Mesenchymal stem cell (in vitro differentiated cells and primary cell): ENCODE results near the gene HS6ST2.

Experiments used
- DNase-seq: peaks from one replicate; pipeline ENCODE4 v3.0.0-alpha.2; 2013
- H2AFZ ChIP-seq: one replicate; pipeline ENCODE4 v1.6.1; 2013; ENCODE audit warnings: low read depth, mild to moderate bottlenecking, control low read depth, inconsistent platforms, low read length, moderate library complexity
- H2AK5ac ChIP-seq: 2 replicates; pipeline ENCODE4 v1.6.1; 2013; ENCODE audit warnings: low read length, moderate library complexity, mild to moderate bottlenecking, inconsistent platforms; ENCODE audit not compliant: severe bottlenecking
- H2BK120ac ChIP-seq: one replicate; pipeline ENCODE4 v1.6.1; 2013; ENCODE audit warnings: low read depth, mild to moderate bottlenecking, inconsistent platforms, low read length, moderate library complexity
- H2BK12ac ChIP-seq, 2 experiments: one replicate each; pipeline ENCODE4 v1.6.1; 2013; ENCODE audit warnings: inconsistent platforms in 2 of 2, low read length in 2 of 2, mild to moderate bottlenecking in 2 of 2, moderate library complexity in 2 of 2, control low read depth in 1 of 2
- H2BK15ac ChIP-seq: one replicate; pipeline ENCODE4 v1.6.1; 2013; ENCODE audit warnings: mild to moderate bottlenecking, low read depth, inconsistent platforms; ENCODE audit not compliant: poor library complexity, severe bottlenecking
- H2BK5ac ChIP-seq: 2 replicates; pipeline ENCODE4 v1.6.1; 2013; ENCODE audit warnings: low read depth, mild to moderate bottlenecking, low read length, control low read depth, inconsistent platforms; ENCODE audit not compliant: poor library complexity, severe bottlenecking
- H3K14ac ChIP-seq, 2 experiments: one replicate each; pipeline ENCODE4 v1.6.1; 2013; ENCODE audit warnings: inconsistent platforms in 2 of 2, low read length in 2 of 2, control low read depth in 1 of 2, mild to moderate bottlenecking in 1 of 2, moderate library complexity in 1 of 2
- H3K18ac ChIP-seq, 2 experiments: one replicate each; pipeline ENCODE4 v1.6.1; 2013; ENCODE audit warnings: inconsistent platforms in 2 of 2, low read length in 2 of 2, control low read depth in 1 of 2, low read depth in 1 of 2, mild to moderate bottlenecking in 1 of 2
- H3K23ac ChIP-seq, 2 experiments: one replicate each; pipeline ENCODE4 v1.6.1; 2013; ENCODE audit warnings: inconsistent platforms in 2 of 2, low read length in 2 of 2, mild to moderate bottlenecking in 2 of 2, moderate library complexity in 2 of 2, control low read depth in 1 of 2
- H3K27ac ChIP-seq: 2 replicates; pipeline ENCODE4 v1.5.1; 2013; ENCODE audit warnings: mild to moderate bottlenecking, moderate library complexity, low read length, control low read depth, inconsistent platforms; ENCODE audit not compliant: poor library complexity, severe bottlenecking
- H3K27me3 ChIP-seq, 2 experiments: 2 replicates each; pipeline versions ENCODE4 v1.6.1 to v1.7.0; 2013; ENCODE audit warnings: low read length in 2 of 2, mild to moderate bottlenecking in 2 of 2, moderate library complexity in 2 of 2, control low read depth in 1 of 2, inconsistent platforms in 1 of 2; ENCODE audit not compliant: control insufficient read depth in 1 of 2, insufficient read depth in 1 of 2
- H3K36me3 ChIP-seq, 2 experiments: 2 replicates each; pipeline versions ENCODE4 v1.6.1 to v1.7.0; 2013; ENCODE audit warnings: low read length in 2 of 2, control low read depth in 1 of 2, inconsistent platforms in 1 of 2, low read depth in 1 of 2, mild to moderate bottlenecking in 1 of 2; ENCODE audit not compliant: insufficient read depth in 2 of 2, control insufficient read depth in 1 of 2
- H3K4ac ChIP-seq, 2 experiments: one replicate each; pipeline ENCODE4 v1.6.1; 2013; ENCODE audit warnings: inconsistent platforms in 2 of 2, low read length in 2 of 2, mild to moderate bottlenecking in 2 of 2, moderate library complexity in 2 of 2, control low read depth in 1 of 2, low read depth in 1 of 2
- H3K4me1 ChIP-seq: 2 replicates; pipeline ENCODE4 v1.6.1; 2013; ENCODE audit warnings: low read depth, low read length, control low read depth; ENCODE audit not compliant: control insufficient read depth, insufficient read depth
- H3K4me2 ChIP-seq: 2 replicates; pipeline ENCODE4 v1.6.1; 2013; ENCODE audit warnings: low read length, mild to moderate bottlenecking, inconsistent platforms; ENCODE audit not compliant: poor library complexity, severe bottlenecking
- H3K4me3 ChIP-seq, 2 experiments: 2 replicates each; pipeline versions ENCODE4 v1.5.1 to v1.7.0; 2013; ENCODE audit warnings: low read length in 2 of 2, mild to moderate bottlenecking in 2 of 2, control low read depth in 1 of 2, low read depth in 1 of 2; ENCODE audit not compliant: insufficient read depth in 1 of 2
- H3K79me1 ChIP-seq: replicated peaks from 2 replicates; pipeline ENCODE4 v1.6.1; 2013; ENCODE audit warnings: mild to moderate bottlenecking, control low read depth, low read length, inconsistent platforms; ENCODE audit not compliant: poor library complexity, severe bottlenecking
- H3K9ac ChIP-seq: 2 replicates; pipeline ENCODE4 v1.7.0; 2013; ENCODE audit warnings: mild to moderate bottlenecking, low read length, moderate library complexity
- H3K9me3 ChIP-seq: 2 replicates; pipeline ENCODE4 v1.7.0; 2013; ENCODE audit warnings: mild to moderate bottlenecking, low read length; ENCODE audit not compliant: control insufficient read depth
- H4K8ac ChIP-seq: one replicate; pipeline ENCODE4 v1.6.1; 2013; ENCODE audit warnings: inconsistent platforms, mild to moderate bottlenecking, low read length, moderate library complexity
- H4K91ac ChIP-seq: one replicate; pipeline ENCODE4 v1.6.1; 2013; ENCODE audit warnings: mild to moderate bottlenecking, low read length, inconsistent platforms
- WGBS: methylation state at CpG from one replicate; pipeline ENCODE4 v1.1.7; 2013; ENCODE audit warnings: mixed read lengths; 5-methylcytosine and 5-hydroxymethylcytosine counted together

Gene HS6ST2

GRCh38 chrX:132712350-132712749, 246.1 kb downstream of the HS6ST2 start:
- Histone ChIP-seq H3K18ac (no peak overlapping the region), H3K9me3 (no peaks in the 10 kb centered on the region), H3K27ac (no peak overlapping the region), H3K79me1 (no peaks in the 10 kb centered on the region), H2BK12ac (no peak overlapping the region), H3K4me1 (no peaks in the 10 kb centered on the region), H3K23ac (no peak overlapping the region), H4K8ac (no peak overlapping the region), H3K36me3 (no peaks in the 10 kb centered on the region), H2BK15ac (no peak overlapping the region), H2AK5ac (no peak overlapping the region), H3K4me2 (no peak overlapping the region), H3K4me3 (no peak overlapping the region), H3K27me3 (peaks cover 0 to 48% of the 10 kb centered on the region in 2 experiments), H3K9ac (no peak overlapping the region), H3K4ac (no peak overlapping the region), H4K91ac (no peak overlapping the region), H3K14ac (no peak overlapping the region), H2BK5ac (no peak overlapping the region), H2AFZ (no peak overlapping the region), H2BK120ac (no peak overlapping the region)
- DNase-seq = peak; percentile 32

GRCh38 chrX:132710656-132711155, 247.7 kb downstream of the HS6ST2 start:
- no peaks in the 10 kb centered on the region for H3K9me3 ChIP-seq
- H3K4me3 ChIP-seq = no peak overlapping the region
- WGBS = 41% methylated on average over 1 of the region's 1 CpG

GRCh38 chrX:132708529-132708928, 249.9 kb downstream of the HS6ST2 start:
- no peaks in the 10 kb centered on the region for H3K79me1 ChIP-seq
- no peak overlapping the region for H4K91ac ChIP-seq
- H3K18ac ChIP-seq = no peak overlapping the region
- H2AK5ac ChIP-seq = no peak overlapping the region
- peaks cover 0 to 27% of the 10 kb centered on the region in 2 experiments for H3K27me3 ChIP-seq
- no peak overlapping the region for H2BK15ac ChIP-seq
- no peak for DNase-seq
- no peak overlapping the region for H3K9ac ChIP-seq
- H3K23ac ChIP-seq = no peak overlapping the region
- no peak overlapping the region for H2BK5ac ChIP-seq
- H3K4ac ChIP-seq = no peak overlapping the region
- no peak overlapping the region for H3K14ac ChIP-seq
- H3K4me2 ChIP-seq = no peak overlapping the region
- no peaks in the 10 kb centered on the region for H3K36me3 ChIP-seq
- no peak overlapping the region for H2AFZ ChIP-seq
- no peak overlapping the region for H3K4me3 ChIP-seq
- no peaks in the 10 kb centered on the region for H3K9me3 ChIP-seq
- H2BK120ac ChIP-seq = no peak overlapping the region
- H3K27ac ChIP-seq = no peak overlapping the region
- H2BK12ac ChIP-seq = no peak overlapping the region
- H4K8ac ChIP-seq = no peak overlapping the region
- H3K4me1 ChIP-seq = no peaks in the 10 kb centered on the region

More at GRCh38 chrX:132710656-132711155, 247.7 kb downstream of the HS6ST2 start:
- no peak overlapping the region for H2BK12ac ChIP-seq
- H2BK120ac ChIP-seq = no peak overlapping the region
- H2BK5ac ChIP-seq = no peak overlapping the region
- no peak overlapping the region for H3K4me2 ChIP-seq
- H2AK5ac ChIP-seq = no peak overlapping the region
- H3K79me1 ChIP-seq = no peaks in the 10 kb centered on the region
- no peak overlapping the region for H3K14ac ChIP-seq
- no peak overlapping the region for H4K91ac ChIP-seq
- H4K8ac ChIP-seq = no peak overlapping the region
- H3K27me3 ChIP-seq = peaks cover 0 to 38% of the 10 kb centered on the region in 2 experiments
- no peaks in the 10 kb centered on the region for H3K4me1 ChIP-seq
- no peak overlapping the region for H2AFZ ChIP-seq
- no peak overlapping the region for H3K9ac ChIP-seq
- H3K4ac ChIP-seq = no peak overlapping the region
- DNase-seq = peak; percentile 28
- H2BK15ac ChIP-seq = no peak overlapping the region
- no peak overlapping the region for H3K27ac ChIP-seq
- H3K36me3 ChIP-seq = no peaks in the 10 kb centered on the region
- H3K23ac ChIP-seq = no peak overlapping the region
- H3K18ac ChIP-seq = no peak overlapping the region

- 12% methylated on average over 2 of the region's 2 CpGs for WGBS
- Histone ChIP-seq H2BK15ac (no peak overlapping the region), H3K23ac (no peak overlapping the region), H3K79me1 (no peaks in the 10 kb centered on the region), H3K9ac (no peak overlapping the region), H3K14ac (no peak overlapping the region), H3K36me3 (no peaks in the 10 kb centered on the region), H3K27ac (no peak overlapping the region), H2BK5ac (no peak overlapping the region), H3K27me3 (peaks cover 0 to 42% of the 10 kb centered on the region in 2 experiments), H2BK120ac (no peak overlapping the region), H4K8ac (no peak overlapping the region), H2AFZ (no peak overlapping the region), H4K91ac (no peak overlapping the region), H3K9me3 (no peaks in the 10 kb centered on the region), H3K18ac (no peak overlapping the region), H3K4me3 (no peak overlapping the region), H3K4ac (no peak overlapping the region), H2BK12ac (no peak overlapping the region), H2AK5ac (no peak overlapping the region), H3K4me1 (no peaks in the 10 kb centered on the region), H3K4me2 (no peak overlapping the region)
- peak; percentile 22 for DNase-seq
Measured at GRCh38 chrX:132704769-132705168, 253.7 kb downstream of the HS6ST2 start.
